Activated T-helper 9 cell treated with anti-CD3 and anti-CD28 coated beads, Interleukin-2, amount 50 U/mL, for 16 hours (primary cell): ENCODE measurements around the gene IKBKG.
"Not testable (repeated sequence)": the region's sequence is repeated elsewhere in the genome, so short reads cannot be mapped to it uniquely, and the experiment has no call there.

ENCODE experiments used
- DNase-seq: peaks from one replicate; pipeline ENCODE4 v3.0.0-alpha.2; 2020; ENCODE audit warnings: low read depth

IKBKG gene

DNA sequence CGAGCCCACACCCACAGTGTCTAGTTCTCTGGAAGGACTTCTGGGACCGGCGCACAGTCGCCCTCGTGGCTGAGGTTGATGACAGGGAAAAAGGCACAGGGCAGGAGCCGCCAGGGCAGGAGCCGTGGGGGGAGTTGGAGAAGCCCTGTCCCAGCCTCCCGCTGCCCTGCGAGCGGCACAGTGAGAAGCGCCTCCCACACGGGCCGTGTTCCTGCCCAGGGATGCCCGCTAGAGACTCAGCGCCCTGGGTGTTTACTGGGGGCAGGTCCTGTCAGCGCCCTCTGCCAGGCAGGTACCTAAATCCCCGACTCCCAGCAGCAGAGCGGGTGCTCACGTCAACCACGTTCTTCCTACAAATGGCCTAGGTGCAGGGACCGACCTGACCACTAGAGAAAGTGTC is 11.5 kb downstream of the IKBKG start:
- DNase-seq = not testable (repeated sequence)

DNA sequence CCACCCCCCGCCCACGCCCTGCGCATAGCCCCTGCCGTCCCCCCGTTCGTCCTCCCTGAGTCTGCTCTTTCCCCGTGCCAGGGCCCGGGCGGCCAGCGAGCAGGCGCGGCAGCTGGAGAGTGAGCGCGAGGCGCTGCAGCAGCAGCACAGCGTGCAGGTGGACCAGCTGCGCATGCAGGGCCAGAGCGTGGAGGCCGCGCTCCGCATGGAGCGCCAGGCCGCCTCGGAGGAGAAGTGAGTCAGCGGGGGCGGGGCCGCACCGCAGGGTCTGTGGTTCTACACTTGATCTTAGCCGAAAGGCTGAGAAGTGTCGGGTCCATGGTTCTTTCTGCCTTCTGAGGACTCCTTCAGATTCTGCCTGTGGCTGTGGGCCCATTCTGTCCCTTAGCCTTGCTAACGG is 12.9 kb downstream of the IKBKG start:
- DNase-seq = not testable (repeated sequence)

DNA sequence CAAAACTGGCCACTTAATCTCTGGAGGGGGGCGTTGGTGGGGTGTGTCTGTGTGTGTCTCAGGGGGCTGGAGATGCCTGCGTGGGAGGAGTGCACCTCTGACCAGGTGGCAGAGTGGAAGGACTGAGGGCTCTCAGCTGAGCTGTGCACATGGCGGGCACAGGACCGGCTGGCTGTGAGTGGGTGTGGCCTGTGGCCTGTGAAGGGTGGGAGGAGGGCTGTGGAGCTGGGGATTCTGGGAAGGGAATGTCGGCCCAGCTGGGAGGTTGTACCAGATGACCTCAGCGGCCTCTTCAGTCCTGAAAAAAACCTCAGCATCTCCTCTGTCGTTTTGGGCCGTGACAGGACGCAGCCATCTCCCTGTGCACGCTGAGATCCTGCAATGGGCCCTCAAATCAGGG is 14.9 kb downstream of the IKBKG start:
- not testable (repeated sequence) for DNase-seq

DNA sequence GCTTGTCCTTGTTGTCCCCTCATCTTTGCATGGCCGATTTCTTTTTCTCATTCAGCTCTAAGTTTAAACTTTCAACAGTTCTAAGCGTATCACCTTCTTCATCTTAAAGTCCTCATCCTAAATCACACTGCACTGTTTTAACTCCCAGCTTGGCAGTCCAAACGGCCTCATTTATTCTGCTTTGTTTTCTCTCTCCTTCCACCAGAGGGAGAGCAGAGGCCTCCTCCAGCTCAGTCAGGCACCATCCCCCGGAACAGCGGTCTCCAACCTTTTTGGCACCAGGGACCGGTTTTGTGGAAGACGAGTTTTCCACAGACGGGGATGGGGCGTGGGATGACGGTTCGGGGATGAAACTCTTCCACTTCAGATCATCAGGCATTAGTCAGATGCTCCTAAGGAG is 22.9 kb downstream of the IKBKG start:
- not testable (repeated sequence) for DNase-seq

DNA sequence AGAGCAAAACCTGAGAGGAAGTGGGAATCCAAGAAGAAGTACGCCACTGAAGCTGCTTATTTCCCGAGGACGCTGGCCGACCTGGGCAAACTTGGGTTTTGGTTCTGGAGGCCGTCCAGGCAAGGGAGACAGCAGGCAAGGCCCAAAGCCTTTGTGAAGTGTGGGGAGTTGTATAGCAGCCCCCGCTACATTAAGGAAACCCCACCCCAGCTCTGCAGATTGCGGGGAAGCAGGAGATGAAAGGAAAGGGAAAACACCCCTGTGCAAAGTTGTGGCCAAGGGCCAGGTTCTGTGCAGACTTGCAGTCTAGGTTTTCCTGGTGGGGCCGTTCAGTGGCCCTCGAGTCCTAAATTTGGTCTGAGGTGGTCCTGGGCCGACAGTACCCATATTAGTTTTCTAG is 25.6 kb downstream of the IKBKG start:
- not testable (repeated sequence) for DNase-seq

DNA sequence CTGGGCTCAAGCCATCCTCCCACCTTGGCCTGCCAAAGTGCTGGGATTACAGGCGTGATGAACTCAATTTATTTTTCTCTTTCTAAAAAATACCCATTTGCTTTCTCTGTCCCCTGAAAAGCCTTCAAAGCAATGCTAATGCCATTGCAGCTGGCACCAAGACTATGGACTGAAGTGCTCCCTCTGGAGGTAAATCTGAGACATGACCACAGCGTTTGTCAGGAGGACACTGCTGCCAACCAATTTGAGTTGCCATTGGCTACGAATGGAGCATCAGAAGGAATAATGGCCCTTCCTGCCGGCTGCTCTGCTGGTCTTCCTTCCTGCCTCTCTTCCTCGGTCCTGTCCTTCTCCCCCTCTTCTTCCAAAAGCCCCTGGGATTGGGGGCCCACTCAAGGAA is 27.7 kb downstream of the IKBKG start:
- DNase-seq = not testable (repeated sequence)

DNA sequence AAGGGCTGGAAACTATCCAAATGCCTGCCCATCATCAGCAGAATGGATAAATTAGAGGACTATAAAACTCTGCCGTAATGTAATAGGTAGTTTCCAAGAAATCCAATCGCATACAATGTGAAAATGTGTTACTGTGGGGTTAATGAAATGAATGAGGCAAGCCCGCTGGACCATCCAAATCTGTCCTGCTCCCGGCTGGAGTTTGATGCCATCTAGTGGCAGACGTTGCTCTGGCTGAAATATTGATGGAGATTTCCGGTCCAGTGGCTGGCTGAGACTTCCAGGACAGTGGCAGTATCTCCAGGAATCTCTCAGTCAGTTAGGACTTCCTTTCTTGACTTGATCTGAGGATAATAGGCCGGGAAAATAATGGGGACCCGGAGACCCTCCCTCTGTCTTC is 35.6 kb downstream of the IKBKG start:
- DNase-seq = not testable (repeated sequence)

DNA sequence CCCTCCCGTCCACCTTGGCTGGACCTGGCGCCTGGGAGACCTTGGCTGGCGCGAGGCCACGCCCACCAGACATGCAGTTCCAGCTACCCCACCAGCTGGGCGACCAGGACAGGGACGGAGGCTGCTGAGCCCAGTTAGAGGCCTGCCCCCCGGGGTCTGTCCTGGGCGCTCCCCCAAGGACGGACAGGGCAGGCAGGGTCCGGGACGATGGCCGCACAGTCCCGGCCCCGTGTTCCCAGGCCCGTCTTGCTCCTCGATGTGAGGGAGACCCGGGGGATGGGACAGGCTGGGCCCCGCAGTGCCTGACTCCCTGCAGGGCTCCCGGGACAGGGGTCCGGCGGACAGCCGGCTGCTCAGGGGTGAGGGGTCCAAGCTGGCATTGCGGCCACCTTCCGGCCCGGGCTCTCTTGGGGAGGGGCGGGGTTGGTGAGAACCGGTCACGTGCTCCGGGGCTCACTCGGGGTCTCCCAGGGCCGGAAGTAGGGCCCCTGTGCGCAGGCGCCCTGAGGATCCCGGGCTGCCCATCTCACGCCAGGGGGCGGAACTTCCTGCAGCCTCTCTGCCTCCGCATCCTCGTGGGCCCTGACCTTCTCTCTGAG is 37.3 kb downstream of the IKBKG start, which contains the start of gene CTAG1A:
Gene CTAG1A, plus strand, starts transcription at position 549 of the 599 bp plus-strand sequence. CDS start 74 bp downstream, outside the sequence.
- DNase-seq = not testable (repeated sequence)

DNA sequence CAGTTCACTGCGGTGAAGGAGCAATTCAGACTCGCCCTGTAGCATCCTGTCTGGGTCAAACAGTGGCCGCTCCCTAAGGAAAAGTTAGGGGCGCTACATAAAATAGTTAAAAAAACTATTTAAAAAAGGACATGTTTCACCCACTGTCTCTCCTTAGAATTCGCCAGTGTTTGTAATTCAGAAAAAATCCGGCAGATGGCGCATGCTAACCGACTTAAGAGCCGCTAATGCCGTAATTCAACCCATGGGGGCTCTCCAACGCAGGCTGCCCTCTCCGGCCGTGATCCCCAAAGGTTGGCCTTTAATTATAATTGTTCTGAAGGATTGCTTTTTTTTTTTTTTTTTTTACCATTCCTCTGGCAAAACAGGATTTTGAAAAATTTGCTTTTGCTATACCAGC is 43.0 kb downstream of the IKBKG start:
- not testable (repeated sequence) for DNase-seq

DNA sequence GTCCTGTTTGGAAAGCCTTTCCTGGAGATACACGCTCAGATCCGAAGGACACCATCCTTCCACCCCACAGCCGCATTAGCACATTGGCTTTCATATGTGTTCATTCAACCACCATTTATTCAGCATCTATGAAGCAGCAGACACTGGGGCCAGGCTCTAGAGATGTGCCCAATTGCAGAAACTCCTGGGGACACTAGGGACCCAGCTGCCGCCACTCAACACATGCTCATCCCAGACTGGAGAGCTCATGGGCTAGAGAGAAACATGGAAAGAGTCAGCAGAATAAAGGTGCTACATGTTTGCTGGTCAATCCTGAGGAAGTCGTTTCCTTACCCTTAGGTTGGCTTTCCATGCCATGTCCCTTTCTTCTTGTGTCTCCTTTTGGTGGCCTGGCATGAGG is 45.1 kb downstream of the IKBKG start:
- no peak for DNase-seq

DNA sequence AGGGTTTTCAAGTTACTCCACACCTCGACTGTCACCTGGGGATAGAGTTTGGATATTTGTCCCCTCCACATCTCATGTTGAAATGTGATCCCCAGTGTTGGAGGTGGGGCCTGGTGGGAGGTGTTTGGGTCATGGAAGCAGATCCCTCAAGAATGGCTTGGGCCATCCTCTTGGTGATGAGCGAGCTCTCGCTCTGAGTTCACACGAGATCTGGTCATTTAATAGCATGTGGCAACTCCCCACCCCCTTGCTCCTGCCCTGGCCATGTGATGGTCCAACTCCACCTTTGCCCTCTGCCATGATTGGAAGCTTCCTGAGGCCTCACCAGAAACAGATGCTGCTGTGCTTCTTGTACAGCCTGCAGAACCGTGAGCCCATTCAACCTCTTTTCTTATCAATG is 45.8 kb downstream of the IKBKG start:
- DNase-seq = no peak

DNA sequence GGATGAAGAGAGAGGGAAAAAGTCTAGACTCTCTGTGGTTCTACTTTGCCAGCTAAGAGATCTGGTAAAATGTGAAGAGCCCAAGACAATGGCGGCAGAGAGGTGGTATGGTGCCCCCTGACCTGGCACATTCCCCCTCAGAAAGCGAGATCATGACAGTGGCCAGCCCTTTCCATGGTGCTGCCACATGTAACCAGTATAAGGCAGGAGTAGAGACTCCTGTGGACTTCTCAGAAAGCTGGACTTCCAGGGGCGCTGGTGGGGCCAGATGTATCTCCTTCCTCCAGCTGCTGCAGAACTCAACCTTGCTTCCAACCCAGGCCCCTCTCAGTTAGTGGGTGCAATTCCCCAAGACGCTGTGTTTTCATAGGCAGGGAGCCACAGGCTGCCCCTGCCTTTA is 47.1 kb downstream of the IKBKG start:
- DNase-seq = no peak

DNA sequence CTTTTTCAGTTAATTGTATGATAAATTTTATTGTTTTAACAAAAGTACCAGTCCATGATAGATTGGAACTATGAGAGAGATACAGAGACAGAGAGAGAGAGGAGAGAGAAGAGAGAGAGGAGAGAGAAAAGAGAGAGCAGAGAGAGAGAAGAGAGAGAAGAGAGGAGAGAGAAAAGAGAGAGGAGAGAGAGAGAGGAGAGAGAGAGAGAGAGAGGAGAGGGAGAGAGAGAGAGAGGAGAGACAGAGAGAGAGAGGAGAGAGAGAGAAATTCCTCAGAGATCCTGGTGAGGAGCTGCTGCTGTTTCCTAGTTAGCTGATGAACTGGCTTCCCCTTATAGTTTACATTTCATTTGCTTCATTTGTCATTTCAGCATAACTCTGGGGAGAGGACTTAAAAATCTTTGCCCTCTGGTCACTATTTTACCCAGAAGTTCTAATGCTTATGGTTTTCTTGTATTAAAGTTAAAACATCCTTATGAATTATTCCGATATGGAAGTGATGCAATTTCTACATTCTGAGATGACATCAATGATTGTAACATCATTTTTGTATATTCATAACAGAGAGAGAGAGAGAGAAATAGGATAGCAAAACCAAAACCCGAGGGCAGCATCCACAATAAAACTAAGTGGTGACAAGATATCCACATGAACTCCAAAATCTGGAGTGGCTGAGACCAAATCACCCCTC is 48.3 kb downstream of the IKBKG start:
- no peak for DNase-seq

DNA sequence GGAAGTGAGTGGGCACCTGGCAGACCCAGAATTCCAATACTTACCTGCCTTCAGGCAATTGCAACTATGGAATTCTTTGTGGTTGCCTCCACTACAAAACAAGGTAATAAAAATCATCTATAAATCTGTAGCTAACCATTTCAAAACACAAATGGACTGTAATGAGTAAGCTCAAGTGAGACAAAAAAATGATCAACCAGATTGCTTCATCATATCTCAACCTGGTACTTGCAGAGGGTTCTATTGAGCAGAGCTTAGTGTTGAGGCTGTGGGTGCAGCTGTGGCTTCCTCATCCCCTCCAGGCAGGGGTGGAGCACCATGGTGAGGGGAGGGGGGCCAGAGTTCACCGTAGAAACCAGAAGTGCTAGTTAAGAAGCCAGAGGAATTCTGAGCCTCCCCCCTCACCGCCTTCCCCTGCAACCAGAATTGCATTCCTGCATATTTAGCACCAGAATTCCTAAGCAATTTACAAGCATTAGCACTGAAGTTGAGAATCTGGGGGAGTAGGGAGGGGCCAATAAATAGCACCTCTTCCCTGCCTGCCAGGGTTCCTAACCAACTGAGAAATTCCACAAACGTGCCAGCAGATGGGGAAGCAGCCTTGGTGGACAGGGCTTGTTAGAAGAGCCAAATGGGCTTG is 49.0 kb downstream of the IKBKG start:
- DNase-seq = no peak

DNA sequence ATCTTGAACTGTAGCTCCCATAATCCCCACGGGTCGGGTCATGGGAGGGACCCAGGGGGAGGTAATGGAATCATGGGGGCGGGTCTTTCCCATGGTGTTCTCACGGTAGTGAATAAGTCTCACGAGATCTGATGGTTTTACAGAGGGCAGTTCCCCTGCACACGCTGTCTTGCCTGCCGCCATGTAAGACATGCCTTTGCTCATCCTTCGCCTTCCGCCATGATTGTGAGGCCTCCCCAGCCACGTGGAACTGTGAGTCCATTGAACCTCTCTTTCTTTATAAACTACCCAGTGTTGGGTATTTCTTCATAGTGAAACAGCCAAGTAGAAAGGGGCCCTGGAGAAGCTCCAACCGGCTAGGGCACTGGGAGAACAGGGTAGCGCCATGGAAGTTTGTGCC is 49.8 kb downstream of the IKBKG start:
- DNase-seq = no peak

DNA sequence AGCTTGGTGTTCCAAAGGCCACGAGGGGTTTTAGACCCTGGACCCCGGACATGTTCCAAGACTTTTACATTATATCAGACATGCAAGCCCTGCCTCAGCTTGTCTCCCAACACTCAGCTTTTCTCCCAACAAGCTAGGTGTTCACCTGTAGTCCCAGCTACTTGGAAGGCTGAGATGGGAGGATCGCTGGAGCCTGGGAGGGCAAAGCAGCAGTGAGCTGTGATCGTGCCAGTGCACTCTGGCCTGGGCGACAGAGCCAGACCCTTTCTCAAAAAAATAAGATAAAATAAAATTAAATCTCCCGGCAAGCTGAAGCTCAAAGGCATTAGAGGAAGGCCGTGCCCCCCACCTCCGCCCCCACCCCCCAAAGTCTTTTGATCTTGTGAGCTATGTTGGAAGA is 51.2 kb downstream of the IKBKG start:
- DNase-seq = no peak

DNA sequence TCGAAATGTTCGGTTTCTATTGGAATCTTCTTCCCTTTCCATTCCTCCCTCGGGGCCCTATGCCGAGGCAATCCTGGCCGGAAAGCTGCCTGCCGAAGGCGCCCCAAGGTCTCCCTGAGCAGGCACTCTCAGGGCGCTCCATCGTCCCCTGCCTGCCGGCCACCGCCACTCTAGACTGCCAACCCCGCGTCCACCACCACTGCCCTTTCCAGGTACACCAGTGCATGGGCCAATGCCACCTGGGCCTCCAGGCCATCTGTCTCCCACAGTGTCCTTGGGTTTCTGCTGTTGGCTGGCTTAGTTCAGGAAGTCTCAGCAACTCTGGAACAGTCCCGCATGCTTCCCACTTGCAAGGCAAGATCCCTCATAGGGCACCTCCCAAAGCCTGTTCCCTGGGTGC is 52.1 kb downstream of the IKBKG start:
- no peak for DNase-seq

DNA sequence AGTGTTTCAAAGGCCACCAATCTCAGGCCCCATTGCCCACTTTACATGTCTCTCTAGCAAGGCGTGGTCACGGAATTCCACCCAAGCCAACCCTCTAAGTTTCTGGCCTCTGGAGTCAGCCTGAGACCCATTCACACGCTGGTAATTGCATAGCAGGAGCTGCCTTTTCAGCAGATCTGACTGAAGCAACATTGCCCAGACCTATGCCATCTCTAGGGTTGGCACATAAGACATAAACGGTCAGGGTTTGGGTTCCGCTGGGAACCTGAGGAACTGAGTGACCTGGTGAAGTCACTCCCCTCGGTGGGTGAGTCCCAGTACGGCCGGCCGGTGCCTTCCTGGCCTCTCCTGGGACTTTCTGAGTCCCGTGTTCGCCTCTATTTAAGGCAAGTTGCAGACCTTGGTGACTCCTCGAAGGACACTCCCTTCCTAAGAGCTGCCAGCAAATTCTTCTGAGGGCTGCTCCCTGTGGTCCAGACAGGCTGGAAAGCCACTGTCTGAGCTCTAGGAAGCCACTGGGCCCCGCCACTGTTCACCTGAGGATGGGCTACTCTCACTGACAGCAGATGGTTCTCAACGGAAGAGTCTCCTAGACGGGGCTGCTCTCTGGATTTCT is 53.4 kb downstream of the IKBKG start:
- no peak for DNase-seq

DNA sequence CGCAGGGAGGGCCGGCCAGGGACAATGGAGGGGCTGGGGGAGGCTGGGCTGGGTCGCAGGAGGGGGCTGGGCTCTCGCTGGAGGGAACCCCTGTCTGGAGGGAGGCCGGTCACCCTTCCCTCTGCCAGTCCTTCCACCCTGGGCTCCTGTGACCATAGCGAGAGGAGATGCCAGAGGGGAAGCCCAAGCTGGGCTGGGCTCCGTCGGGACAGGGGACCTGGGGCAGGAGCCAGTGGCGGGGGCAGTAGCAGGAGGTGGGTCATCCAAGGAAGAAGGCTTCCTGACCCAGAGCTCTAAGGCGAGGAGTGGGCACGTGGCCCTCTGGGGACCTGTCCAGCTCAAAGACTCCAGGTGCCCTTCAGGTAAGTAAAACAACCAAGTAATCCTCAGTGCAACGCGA is 54.8 kb downstream of the IKBKG start:
- DNase-seq = no peak

DNA sequence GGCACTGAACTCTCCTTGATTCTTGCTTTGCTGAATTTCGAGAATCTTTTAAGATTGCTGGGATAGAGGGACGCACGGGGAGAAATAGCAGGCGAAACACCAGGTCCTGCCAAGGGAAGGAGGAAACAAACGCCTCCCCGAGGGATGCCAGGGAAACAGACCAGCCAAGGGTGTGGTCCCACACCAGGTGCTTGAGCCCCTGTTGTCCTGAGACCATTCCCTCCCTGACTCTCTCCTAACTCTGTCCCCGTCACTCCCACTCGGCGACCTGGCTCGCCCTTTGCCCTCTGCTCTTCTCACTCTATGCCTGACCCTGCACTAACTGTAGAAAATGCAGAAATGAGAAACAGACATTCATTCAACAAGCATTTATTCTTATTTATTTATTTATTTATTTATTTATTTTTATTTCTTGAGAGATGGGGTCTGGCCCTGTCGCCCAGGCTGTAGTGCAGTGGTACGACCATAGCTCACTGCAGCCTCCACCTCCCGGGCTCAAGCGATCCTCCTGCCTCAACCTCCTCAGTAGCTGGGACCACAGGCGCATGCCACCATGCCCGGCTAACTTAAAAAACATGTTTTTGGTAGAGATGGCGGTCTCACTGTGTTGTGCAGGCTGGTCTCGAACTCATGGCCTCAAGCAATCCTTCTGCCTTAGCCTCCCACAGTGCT is 55.5 kb downstream of the IKBKG start:
- no peak for DNase-seq

DNA sequence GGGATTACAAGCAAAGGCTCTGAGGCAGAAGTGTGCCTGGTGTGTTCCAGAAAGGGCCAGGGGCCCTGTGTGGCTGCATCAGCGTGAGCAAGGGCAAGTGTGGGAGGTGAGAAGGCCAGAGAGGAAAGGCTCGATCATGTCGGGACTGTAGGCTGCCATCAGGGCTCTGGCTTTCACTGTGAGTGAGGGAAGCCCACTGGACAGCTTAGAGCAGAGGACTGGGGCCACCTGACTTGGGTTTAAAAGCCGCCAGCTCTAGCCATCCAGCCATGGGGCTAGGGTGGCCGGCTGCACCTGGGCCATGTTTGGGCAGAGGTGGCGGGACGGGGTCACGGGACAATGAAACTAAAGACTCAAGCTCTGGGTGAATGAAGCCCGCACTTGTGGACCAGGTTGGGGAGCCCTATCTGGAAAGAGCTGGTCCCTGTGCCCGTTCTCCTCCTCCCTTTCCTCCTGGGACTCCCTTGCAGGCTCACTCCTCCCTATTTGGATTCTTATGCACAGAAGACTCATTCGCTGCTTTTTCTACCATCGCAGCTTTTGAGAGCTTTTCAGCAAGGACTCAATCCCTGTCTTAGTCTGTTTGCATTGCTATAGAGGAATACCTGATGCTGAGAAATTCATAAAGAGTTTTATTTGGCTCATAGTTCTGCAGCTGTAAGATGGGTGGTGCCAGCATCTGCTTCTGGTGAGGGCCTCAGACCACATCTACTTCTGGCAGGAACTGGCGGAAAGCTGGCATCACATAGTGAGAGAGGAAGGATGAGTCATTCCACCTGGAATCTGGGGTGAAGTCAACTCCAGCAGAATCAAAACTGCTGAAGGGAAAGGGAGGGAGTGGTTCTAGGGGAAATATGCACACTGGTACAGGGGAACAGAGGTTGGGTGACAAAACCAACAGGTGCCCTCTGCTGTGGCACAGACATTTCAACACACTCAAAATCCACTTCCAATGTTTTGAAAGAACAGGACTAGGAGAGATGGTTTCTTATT is 56.3 kb downstream of the IKBKG start:
- DNase-seq = no peak
